Activated CD4-positive, alpha-beta T cell treated with anti-CD3 and anti-CD28 coated beads, Interleukin-2, amount 50 U/mL, for 16 hours (primary cell): Measurements from ENCODE around the gene NACAD.

ENCODE experiments used
- DNase-seq: peaks from one replicate; pipeline ENCODE4 v3.0.0-alpha.2; 2020

NACAD gene, protein sequence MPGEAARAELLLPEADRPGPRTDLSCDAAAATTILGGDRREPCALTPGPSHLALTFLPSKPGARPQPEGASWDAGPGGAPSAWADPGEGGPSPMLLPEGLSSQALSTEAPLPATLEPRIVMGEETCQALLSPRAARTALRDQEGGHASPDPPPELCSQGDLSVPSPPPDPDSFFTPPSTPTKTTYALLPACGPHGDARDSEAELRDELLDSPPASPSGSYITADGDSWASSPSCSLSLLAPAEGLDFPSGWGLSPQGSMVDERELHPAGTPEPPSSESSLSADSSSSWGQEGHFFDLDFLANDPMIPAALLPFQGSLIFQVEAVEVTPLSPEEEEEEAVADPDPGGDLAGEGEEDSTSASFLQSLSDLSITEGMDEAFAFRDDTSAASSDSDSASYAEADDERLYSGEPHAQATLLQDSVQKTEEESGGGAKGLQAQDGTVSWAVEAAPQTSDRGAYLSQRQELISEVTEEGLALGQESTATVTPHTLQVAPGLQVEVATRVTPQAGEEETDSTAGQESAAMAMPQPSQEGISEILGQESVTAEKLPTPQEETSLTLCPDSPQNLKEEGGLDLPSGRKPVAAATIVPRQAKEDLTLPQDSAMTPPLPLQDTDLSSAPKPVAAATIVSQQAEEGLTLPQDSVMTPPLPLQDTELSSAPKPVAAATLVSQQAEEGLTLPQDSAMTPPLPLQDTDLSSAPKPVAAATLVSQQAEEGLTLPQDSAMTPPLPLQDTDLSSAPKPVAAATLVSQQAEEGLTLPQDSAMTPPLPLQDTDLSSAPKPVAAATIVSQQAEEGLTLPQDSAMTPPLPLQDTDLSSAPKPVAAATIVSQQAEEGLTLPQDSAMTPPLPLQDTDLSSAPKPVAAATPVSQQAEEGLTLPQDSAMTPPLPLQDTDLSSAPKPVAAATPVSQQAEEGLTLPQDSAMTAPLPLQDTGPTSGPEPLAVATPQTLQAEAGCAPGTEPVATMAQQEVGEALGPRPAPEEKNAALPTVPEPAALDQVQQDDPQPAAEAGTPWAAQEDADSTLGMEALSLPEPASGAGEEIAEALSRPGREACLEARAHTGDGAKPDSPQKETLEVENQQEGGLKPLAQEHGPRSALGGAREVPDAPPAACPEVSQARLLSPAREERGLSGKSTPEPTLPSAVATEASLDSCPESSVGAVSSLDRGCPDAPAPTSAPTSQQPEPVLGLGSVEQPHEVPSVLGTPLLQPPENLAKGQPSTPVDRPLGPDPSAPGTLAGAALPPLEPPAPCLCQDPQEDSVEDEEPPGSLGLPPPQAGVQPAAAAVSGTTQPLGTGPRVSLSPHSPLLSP (N-terminal part only)

DNA sequence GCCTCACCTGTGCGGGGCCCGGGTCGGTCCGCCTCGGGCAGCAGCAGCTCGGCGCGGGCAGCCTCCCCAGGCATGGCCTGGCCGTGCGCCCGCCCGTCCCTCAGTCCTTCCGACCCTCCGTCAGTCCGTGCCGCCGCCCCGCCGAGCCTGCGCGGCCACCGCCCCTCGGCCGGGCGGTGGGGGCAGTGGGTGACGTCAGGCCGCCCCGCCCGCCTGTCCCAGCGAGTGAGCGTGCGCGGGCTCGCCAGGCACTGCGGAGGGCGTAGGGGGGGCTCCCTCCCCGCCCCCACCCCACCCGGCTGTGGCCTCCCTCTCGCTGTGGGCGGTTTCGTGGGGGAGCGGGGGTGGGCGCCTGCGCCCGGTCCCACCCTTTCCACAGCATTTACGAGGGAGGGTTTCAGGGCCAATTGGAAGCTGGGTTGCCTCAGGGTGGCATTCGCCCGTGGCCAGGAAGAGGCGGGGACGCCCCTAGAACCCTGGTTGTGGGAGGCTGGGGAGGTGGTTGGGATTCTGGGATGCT, at the start of gene NACAD:
Gene NACAD (minus strand): TSS at position 149 of the 520 bp plus-strand sequence. CDS start 75 bp downstream, at position 74.
- no peak for DNase-seq

DNA sequence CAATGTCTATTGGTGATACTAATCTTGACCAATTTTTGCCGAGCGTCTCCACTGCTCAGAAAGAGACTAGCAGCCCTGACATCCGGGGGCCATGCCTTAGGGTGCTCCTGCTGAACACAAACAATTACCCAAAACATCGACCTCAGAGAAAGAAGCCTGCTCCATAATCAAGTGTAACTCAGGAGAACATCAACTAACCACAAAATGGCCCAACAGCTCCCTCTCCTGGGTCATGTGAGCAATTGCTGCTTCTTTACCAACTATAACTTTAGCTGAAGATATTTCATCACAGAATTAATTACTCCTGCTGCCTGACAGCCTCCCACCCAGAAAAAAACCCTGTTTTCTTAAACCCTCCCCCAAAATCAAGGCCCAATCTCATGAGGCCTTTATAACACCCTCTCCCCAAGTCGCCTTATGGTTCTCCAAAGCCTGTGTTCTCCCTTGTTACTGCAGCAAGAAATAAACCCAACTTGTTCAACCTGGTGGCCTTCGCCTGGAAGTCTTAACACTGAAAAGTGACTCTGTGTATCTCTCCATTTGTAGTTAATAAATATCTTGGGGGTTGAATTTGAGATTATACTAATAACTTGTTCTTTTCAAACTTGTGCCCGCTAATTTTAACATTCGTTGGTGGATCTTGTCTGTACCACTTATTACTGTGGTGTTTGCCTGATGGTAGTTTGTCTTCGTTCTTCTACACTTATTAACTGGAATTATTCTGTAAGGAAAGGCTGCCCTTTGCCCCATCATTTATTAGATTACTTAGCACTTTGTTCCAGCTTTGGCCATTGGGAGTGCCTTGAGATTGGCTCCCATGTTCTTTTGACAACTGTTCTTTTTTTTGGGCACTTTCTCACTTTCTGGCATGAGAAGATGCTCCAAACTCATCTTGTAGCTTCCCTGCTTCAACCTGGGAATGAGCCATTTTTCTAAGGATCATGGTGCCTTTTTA, 47.6 kb upstream of the NACAD start:
- DNase-seq, result peak; percentile 81

DNA sequence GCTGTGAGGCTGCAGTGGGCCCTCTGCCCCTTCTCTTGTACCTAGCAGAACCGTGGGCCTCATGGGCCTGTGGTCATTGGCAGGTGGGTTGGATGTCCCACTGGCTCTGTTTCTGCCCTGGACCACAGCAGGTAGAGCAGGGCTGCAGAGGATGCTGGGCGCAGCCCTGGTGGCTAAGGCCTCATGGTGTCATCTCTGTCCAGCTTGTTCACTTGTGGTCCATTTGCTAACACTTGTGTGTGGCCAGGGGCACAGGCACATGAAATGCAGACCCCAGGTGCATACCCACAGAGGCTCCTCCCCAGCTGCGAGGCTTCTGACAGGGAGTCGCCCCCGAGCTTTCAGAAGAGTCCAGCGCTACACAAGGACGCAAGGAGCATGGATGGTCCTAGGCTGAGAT, 45.1 kb upstream of the NACAD start:
- DNase-seq, result no peak

DNA sequence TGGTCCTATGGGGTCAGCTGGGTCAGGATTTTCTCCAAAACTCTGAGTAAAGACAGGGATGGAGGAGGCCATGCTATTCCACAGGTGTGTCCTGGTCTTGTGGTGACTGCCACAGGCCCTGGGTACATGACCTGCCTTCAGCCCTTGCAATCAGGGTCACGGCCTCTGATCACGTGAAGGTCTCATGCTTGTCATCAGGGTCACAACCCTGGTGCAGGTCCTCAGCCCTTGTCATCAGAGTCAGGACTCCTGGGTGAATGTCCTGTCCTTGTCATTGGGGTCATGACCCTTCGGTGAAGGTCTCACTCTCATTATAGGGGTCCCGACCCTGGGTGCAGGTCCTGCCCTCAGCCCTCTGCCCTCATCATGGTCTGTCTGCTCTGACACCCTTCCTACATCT, 44.6 kb upstream of the NACAD start:
- DNase-seq, result no peak

DNA sequence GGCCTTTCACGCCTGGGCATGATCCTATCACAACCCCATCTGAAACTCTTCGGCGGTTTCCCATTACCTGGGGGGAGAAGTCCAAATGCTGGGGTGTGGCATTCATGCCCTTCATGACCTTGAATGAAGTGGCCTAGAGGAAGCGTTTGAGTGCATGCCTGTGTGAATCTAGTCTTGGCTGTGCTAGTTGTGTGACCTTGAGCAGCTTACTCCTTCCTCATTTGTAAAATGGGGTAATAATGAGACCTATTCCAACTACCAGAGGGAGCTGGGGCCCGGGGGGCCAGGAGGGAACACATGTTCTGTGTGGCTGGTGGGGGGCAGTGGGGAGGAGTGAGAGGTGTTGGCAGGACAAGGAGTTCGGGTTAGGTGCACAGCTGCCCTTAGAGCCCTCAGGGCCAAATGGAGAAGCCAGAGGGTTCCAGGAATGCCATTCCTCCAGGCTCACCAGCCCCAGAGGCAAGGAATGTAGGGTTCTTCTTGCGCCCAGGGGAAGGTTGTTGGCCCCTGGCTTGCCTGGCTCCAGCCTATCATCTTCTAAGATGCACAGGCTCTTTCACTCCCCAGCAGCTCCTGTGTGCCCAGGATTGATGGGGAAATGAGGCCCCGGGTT, 44.0 kb upstream of the NACAD start:
- DNase-seq, result no peak

DNA sequence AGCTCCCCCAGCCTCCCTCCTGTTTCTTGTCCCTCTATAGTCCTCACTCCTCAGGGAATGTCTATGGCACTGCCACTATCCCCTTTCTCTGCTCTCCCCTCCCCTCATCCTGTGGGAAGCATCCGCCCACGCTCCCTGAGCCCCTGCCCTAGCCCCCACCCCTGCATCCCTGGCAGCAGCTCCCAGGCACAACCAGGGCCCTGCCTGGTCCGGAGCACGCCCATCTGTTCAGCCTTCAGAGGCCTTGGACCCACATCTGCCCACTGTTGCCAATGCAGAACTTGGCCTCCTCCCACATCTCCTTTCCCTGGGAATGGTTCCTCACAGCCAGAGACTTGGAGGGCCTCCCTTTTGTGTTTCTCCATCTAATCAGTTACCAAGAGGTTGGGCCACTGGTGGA, 43.1 kb upstream of the NACAD start:
- DNase-seq, result no peak

DNA sequence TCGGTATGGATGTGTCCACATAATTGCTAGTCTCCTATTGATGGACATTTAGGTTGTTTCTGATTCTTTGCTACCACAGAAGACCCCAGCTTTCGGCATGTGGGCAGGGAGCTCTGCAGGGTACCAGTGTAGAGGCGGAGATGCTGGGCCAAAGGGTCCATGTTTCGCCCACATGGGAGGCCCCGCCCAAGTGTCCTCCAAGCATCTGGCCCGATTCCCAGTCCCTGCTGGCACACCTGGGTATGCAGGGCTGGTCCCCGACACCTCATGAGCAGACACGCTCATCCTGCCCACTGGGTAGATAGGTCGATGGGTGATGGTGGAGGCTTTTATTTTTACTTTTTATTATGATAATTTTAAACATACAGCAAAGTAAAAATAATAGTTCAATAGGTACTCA, 42.1 kb upstream of the NACAD start:
- no peak for DNase-seq

DNA sequence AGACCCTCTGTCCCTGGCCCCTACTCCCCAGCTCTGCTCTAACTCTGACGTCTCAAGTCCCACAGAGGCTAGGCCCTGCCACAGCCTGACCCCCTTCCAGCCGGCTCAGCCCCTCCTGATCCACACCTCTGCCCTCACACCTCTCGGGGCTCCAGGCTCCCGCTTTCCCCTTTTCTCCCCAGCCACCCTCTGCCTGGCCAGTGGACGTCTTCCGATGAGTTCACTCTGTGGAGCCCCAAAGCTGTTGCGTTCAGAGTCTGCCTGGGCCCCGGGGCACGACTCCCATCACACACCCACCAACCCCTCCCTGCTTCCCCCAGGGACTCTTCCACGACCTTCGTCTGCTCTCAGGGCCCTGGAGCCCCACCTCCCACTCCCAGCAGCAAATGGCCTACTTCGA, 41.1 kb upstream of the NACAD start:
- DNase-seq, result no peak

DNA sequence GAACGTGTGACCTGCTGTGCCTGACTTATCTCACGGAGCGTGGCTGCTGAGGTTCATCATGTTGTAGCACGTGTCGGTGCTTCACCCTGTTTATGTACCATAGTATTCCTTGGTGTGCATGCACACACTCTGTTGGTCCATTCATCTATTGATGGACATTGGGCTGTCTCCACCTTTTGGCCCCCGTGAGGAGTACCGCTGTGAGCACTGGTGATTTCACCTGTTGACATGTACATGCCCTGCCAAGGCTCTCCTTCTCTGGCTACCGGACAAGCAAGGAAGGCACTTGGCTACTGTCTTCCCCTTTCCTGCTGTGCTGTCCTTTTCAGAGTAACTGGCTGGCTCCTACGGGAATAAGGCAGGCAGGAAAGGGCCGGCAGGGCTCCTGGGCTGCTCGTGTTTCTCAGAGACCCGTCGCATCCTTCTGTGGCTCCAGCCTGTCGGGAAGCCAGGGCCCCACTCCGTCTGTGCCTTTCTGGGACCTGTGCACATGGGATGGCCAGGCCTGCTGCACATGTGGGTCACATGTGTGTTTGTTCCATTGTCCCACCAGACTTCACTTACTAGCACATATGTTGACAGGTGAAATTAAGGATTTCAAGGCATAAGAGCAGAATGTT, 40.5 kb upstream of the NACAD start:
- DNase-seq, result no peak

DNA sequence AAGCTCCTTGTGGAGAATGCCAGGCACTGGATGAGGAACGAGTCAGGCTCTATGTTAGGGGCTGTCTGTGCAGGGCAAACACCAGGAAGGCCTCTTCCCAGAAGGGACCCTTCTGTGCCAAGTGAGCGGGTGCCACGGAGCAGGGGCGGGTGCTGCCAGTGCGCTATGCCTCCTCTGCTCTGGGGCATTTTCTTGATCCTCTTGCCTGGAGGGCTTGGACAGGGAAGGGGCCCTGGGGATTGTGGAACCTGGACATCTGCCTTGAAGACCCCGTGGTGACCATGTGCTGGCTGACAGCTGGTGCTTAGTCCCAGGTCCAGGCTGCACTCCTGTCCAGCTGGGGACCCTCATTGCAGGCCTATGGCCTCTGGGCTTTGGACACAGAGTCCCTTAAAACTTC, 38.2 kb upstream of the NACAD start:
- DNase-seq, result no peak

DNA sequence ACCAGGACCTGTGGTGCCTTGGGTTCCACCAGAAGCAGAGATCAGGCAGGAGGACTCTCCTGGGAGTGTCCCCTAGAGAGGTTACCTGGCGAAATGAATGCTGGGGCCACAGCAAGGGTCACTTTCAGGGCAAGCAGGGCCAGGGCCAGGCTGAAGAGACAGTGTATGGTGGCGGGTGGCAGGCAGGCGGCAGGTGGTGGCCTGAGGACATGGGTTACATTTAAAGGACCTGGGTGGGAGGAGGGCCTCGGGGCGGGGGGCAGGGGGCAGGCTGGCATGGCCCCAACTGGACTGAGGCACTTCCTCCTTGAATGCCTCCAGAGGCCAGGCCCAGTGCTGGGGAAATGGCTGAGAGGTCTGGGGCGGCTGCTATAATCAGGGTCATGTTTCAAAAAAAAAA, 37.4 kb upstream of the NACAD start:
- no peak for DNase-seq

DNA sequence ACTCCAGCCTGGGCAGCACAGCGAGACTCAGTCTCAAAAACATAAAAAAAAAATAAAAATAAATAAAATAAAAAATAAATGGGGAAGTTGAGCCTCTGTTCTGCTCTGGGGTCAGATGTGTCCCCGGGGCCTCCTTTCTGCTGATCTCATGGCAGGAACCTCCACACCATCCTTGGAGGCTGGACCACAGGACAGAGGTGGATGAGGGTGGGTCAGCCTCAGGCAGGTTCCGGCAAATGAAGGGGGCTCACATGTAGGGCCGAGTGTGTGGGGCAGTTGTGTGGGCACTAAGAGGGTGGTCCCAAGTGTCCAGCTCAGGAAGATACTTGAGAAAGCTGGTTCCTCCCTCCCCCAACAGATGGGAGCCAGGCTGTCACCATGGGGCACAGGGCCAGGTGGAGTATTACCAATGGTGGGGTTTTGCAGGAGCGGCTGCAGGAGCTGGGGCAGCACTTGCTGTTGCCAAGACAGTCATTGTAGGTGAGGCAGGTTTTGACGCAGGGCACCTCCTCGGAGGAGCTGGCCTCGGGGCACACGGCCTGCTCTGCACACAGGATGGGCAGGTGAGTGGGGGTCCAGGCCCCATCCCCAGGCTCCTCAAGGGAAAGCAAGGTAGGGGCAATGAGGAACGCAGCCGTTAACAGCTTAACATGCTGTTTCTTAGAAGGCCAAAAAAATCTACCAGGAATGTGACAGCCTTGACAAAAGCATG, 36.6 kb upstream of the NACAD start:
- DNase-seq, result no peak

DNA sequence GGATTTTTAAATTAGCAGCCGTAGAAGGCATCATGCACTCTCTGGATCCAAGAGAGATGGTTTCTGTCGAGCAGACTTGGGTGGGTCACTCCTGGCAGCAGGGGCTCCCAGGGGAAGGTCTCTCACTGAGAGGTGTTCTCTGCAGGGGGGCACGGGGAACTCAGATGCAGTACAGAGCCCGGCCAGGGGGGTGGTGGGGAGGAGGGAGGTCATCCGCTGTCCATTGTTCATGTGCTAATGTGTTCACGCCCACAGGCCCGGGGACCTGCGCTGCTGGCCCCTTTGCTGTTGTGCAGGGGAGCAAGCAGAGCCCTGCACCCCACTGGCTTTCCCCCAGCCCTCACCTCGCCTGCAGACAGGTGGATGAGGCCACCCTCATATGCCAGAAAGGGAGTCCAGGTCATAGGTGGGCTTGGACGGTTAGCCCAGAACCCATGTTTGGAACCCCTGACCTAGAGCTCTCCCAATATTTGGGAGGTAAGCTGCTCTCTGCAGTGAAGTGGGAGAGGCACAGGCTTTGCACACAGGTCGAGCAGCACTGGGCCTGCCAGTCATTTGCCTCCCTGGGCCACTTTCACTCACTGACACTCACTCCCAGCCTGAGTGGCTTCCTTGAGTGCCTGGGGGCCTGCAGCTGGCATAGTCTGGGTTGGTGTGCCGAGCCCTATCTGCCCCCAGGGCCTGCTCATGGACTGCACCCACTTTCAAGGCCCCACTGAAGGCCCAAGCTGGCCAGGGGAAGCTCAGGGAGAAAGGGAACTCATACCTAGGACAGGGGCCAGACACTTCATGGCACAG, 35.3 kb upstream of the NACAD start:
- DNase-seq, result no peak

DNA sequence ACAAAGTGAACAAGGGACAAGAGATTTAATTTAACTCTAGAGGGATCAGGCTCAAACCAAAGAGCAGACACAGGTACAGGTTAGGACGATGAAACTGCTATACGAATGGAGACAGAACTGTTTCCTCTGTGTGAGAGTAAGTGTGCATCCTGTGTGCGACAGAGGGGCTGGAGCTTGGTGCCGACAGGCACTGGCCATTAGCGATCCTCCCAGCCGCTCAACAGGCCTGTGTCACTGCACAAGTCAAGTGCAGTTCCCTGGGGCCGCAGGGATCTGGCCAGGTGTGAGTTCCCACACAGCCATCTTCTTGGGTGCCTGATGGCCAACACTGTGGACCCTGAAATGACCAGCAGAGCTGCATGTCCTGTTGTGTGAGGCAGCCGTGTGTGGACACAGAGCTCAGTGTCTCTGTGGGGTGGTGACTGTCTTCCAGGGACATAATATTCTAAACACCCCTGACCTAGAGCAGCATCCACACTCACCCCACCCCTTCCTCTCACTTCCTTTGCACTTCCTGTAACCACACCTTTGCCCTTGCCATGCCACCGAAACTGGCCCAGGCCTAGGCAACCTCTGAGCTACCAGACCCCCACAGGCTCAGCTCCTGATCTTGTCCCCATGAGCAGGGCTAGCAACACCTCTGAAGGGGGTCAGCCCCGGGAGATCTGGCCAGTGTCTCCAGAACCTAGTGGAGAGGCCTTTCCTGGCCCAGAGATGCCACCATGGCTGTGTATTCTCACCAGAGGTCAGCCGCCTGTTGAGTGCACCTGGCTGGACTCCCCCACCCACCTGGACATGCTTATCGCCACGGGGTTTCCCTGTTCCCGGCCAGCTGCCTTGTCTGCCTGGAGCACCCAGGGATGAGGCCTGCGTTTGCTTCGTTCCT, 34.4 kb upstream of the NACAD start:
- DNase-seq, result no peak

DNA sequence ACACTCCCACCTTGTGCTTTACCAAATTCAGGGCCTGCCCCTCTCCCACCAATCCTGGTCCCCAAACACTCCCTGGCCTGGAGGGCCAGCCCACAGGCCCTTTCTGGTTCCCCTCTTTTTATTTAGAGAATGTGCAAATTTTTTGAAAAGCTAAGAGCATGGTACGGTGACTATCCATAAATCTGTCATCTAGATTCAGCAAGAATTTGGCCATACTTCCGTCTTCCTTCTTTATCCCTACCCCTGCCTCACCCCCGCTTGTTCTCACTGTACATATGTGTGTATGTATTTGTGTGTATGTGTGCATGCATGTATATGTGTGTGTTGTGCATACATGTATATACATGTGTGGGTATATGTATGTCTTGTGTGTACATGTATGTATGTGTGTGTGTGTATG, 30.8 kb upstream of the NACAD start:
- DNase-seq, result no peak

DNA sequence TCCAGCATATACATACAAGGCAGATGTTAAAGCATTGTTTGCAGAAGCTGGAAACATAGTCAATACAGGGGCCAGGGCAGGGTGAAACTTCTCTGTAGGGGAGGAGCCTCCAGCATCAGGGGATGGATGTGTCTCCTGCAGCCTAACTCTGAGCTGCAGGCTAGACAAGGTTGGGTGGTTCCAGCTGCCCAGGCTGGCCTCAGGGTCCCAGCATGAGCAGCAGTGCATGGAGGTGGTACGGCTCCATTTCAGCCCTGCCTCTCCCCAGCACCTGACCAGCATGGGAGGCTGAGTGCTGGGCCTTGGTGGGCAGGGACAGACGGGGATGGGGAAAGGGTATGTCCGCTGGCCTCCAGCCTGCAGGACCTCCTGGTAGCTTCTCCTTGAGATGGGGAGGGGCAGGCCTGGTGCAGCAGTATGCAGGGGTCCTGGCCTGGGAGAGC, 30.1 kb upstream of the NACAD start:
- DNase-seq, result no peak

DNA sequence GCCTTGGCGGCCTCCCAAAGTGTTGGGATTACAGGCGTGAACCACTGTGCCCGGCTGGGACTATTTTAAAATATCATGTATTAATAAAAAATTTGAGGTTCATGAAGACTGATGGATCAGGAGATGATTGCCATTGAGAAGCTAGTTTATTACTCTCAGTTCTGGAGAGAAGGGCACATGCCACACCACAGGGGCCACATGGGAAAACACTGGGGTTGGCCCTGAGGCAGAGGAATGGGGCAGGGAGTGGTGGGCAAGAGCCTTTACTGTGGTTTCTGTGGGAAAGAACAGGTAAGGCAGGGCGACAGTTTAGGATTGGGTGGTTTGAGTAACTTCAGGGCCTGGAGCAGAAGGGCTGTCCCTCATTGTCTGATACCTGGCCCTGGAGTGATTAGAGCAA, 29.5 kb upstream of the NACAD start:
- no peak for DNase-seq

DNA sequence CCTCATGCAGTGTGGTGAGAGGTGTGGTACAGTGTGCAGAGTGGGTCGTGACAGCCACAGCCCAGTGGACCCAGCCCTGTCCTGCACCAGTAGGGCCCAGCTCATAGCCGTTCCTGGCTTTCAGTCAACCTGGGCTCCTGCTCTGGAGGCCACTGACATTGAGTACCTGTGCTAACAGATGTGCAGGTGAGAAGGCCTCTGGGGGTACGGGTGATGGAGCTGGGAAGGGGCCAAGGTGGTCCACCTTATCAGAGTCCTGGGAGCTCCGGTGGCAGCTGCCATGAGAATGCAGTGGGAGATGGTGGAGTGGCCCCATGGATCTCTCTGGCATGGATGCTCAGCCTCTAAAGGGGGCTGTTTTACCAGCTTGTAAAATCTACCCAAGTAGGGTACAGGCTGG, 28.8 kb upstream of the NACAD start:
- no peak for DNase-seq
